Measurements from ENCODE around the gene NET1. TPM values are rescaled to one million over a fixed set of nuclear protein-coding genes. Genes with fewer than 3 reads are reported as not detected.

The NET1 gene
- total and polyA plus RNA-seq, 2 donors (not counting 3 experiments of a cell fraction or from before 2014, with no cell fraction given) = 14.4 to 46.3 TPM

DNA sequence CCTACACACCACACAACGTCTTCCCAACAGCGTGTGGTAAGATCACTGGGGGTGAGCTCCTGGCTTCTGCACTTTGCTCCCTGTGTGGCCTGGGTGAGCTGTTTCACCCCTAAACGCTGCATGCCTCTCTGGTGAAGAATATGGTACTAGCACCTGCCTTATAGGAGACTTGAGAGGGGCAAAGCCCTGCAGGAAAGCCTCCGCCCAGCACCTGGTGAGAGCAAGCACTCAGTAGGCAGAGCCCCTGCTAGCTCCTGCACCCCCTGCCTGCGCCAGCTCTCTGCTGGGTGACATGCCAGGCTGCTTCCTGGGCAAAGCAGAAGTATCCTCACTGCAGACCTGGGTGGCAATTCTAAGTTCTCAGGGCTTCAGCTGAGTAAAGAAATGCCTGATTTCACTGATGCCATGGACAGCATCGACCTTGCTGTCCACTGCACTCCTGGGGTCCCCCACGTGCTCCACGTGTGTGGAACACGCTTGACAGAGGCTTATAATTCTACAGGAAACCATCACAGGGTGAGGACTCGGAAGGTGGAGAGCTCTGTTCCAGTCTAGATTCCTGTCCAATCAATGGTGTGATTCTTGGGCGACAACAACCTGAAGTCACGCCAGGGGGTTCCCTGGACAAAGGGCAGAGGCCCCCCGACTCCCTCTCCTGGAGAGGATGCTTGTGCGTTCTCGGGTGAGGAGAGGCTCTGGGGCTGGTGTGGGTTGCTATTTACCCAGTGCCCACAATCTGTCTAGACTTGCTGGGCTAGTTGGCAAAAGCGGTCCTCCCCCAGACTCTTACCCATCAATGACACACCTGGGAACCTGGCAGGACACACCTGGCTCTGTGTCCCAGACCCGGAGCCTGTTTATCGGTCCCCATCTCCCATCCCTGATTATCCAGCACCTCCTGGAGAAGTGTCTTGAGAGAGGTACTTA is 92.1 kb downstream of the NET1 start:
- Histone ChIP-seq H3K27me3 (ENCODE audit: control insufficient read depth in 2 of 2, insufficient read depth in 2 of 2, low read length in 2 of 2) (peaks cover 1 to 2% of the 10 kb centered on the region in 2 experiments), H2AFZ (ENCODE audit: low read depth, low read length) (no peak overlapping the region), H3K4me3 (replicated peaks in 1 of 3; ENCODE audit: insufficient read depth in 1 of 3, low read depth in 1 of 3, low read length in 3 of 3) (no peak overlapping the region), H4K20me1 (replicated peaks; ENCODE audit: control insufficient read depth, extremely low read depth, insufficient read depth, low read length) (no peaks in the 10 kb centered on the region), H3K9me1 (replicated peaks; ENCODE audit: control insufficient read depth, extremely low read depth, insufficient read depth, low read length) (no peaks in the 10 kb centered on the region), H3K4me2 (ENCODE audit: insufficient read depth, low read length) (no peak overlapping the region), H3K27ac (ENCODE audit: insufficient read depth, low read depth, low read length) (no peak overlapping the region), H3K9me3 (replicated peaks; ENCODE audit: control insufficient read depth, insufficient read depth, low read length) (no peaks in the 10 kb centered on the region), H3K4me1 (ENCODE audit: control insufficient read depth, extremely low read depth, insufficient read depth, low read length) (no peaks in the 10 kb centered on the region), H3K79me2 (ENCODE audit: control insufficient read depth, insufficient read depth, low read length) (no peaks in the 10 kb centered on the region), H3K9ac (replicated peaks; ENCODE audit: extremely low read depth, insufficient read depth, low read length) (no peak overlapping the region), H3K36me3 (ENCODE audit: control insufficient read depth in 2 of 2, extremely low read depth in 1 of 2, insufficient read depth in 2 of 2, low read length in 2 of 2) (no peaks in the 10 kb centered on the region)
- DNase-seq (ENCODE audit: low read depth, low spot score) = no peak
- intact Hi-C loops (cut with micrococcal nuclease) (no loop called here), dilution Hi-C loops (cut with MboI; ENCODE audit: extremely low pct_ligation_motif_present, low sequenced_read_pairs) (no loop called here)
- no TSS peak for BruUV-seq (replicated peaks)
- TF ChIP-seq GATA2 (IDR thresholded peaks at IDR 0.05; ENCODE audit: insufficient read depth, insufficient read length, low read depth, low read length) (no peak), EZH2 (IDR thresholded peaks at IDR 0.05; ENCODE audit: borderline replicate concordance, low read depth, low read length, severe bottlenecking) (no peak), POLR2AphosphoS5 (IDR thresholded peaks at IDR 0.05; ENCODE audit: insufficient read depth, low read depth, low read length) (no peak), FOS (IDR thresholded peaks at IDR 0.05; ENCODE audit: borderline replicate concordance, insufficient read depth, low read length) (no peak), MYC (IDR thresholded peaks at IDR 0.05; ENCODE audit: low read depth, low read length) (no peak), POLR2A (IDR thresholded peaks at IDR 0.05; ENCODE audit: low read depth, low read length) (no peak)
- TF ChIP-seq, protein P1, sequence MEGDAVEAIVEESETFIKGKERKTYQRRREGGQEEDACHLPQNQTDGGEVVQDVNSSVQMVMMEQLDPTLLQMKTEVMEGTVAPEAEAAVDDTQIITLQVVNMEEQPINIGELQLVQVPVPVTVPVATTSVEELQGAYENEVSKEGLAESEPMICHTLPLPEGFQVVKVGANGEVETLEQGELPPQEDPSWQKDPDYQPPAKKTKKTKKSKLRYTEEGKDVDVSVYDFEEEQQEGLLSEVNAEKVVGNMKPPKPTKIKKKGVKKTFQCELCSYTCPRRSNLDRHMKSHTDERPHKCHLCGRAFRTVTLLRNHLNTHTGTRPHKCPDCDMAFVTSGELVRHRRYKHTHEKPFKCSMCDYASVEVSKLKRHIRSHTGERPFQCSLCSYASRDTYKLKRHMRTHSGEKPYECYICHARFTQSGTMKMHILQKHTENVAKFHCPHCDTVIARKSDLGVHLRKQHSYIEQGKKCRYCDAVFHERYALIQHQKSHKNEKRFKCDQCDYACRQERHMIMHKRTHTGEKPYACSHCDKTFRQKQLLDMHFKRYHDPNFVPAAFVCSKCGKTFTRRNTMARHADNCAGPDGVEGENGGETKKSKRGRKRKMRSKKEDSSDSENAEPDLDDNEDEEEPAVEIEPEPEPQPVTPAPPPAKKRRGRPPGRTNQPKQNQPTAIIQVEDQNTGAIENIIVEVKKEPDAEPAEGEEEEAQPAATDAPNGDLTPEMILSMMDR (IDR thresholded peaks at IDR 0.05; ENCODE audit: extremely low read depth in 1 of 2, insufficient read depth in 1 of 2, low read depth in 1 of 2, low read length in 2 of 2) = no peak
- TF ChIP-seq, protein P2, sequence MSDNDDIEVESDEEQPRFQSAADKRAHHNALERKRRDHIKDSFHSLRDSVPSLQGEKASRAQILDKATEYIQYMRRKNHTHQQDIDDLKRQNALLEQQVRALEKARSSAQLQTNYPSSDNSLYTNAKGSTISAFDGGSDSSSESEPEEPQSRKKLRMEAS (IDR thresholded peaks at IDR 0.05; ENCODE audit: insufficient read depth, insufficient read length) = no peak
- no peak for FAIRE-seq
- CTCF ChIA-PET = interaction anchor here (1.1 kb wide), 1 partner anchor 10 kb away, joined by 3 read pairs; no protein-coding TSS in a partner anchor
- POLR2A ChIA-PET = no interaction called here
